SH-SY5Y (cell line): ENCODE data around the gene DYNC1LI2.

Experiments
- GATA2 ChIP-seq: IDR thresholded peaks from 2 replicates; pipeline ENCODE4 v1.6.1; 2011; ENCODE audit warnings: mild to moderate bottlenecking, low read depth, low read length
- GATA3 ChIP-seq: IDR thresholded peaks from 2 replicates; pipeline ENCODE4 v1.6.1; 2011; ENCODE audit warnings: low read depth, mild to moderate bottlenecking, low read length, moderate library complexity

DNA sequence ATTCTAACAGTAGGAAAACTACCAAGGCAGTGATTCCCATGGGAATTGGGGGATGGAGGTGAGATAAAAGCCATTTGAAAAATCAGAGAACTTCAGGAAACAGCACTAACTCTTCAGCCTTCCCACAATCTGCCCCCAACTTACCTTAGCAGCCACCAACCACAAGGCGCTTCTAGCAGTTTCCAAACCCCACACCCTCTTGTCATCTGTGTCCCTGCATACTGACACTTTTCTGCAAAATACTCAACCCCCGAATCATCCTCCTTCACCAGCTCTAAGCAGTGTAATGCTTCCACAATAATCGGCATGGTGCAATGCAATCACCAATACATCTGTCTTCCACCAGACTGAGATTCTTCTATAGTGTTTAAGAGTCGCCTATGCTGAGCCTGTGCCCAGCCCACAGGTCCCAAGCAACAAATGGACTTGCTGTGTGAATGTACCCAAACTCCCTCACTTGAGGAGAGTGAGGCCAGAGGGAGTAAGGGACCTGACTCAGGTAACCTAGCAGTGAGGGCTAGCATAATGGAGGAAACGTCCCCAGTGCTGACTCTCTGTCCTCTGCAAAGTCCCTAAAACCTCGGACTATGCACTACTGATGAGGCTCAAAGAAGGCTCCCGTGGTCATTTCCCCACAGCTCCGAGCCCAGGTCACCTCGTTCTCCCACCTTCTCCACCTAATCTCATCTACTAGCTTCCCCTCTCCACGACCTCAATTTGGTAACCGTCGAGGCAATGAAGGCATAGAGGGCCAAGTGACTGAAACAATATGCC lies 943 bp downstream of the DYNC1LI2 start:
- TF ChIP-seq GATA2 (no peak), GATA3 (no peak)
